HG03097 (cell line): Measurements from ENCODE around the gene KCNQ1.

Experiments
- ATAC-seq: cut with Tn5 transposase; IDR thresholded peaks from one replicate; pipeline ENCODE4 v1.9.1; 2021; ENCODE audit not compliant: unreplicated experiment, low FRiP score

The KCNQ1 gene

GRCh38 chr11:2691355-2691761 lies 246.6 kb downstream of the KCNQ1 start:
- ATAC-seq: no peak

GRCh38 chr11:2691991-2692875 lies 247.4 kb downstream of the KCNQ1 start:
- ATAC-seq: no peak

- ATAC-seq: no peak
Measured at GRCh38 chr11:2693271-2694261, 248.8 kb downstream of the KCNQ1 start.

GRCh38 chr11:2694495-2694894 lies 249.7 kb downstream of the KCNQ1 start:
- ATAC-seq: no peak

GRCh38 chr11:2694995-2695939 lies 250.5 kb downstream of the KCNQ1 start:
- no peak for ATAC-seq

- ATAC-seq: no peak
Measured at GRCh38 chr11:2696455-2696854, 251.6 kb downstream of the KCNQ1 start.

GRCh38 chr11:2697866-2698265 lies 253.1 kb downstream of the KCNQ1 start:
- no peak for ATAC-seq

- no peak for ATAC-seq
Measured at GRCh38 chr11:2698386-2699184, 253.8 kb downstream of the KCNQ1 start.

GRCh38 chr11:2699185-2699530 lies 254.3 kb downstream of the KCNQ1 start:
- no peak for ATAC-seq

GRCh38 chr11:2699531-2700414 lies 255.0 kb downstream of the KCNQ1 start, which contains the start of gene KCNQ1OT1:
Gene KCNQ1OT1 (minus strand): TSS chr11:2699994.
- peak; percentile 70 for ATAC-seq

- ATAC-seq: peak; percentile 25
Measured at GRCh38 chr11:2700415-2701211, 255.8 kb downstream of the KCNQ1 start.

- ATAC-seq: no peak
Measured at GRCh38 chr11:2701230-2701629, 256.4 kb downstream of the KCNQ1 start.

GRCh38 chr11:2701898-2702434 lies 257.2 kb downstream of the KCNQ1 start:
- no peak for ATAC-seq

- no peak for ATAC-seq
Measured at GRCh38 chr11:2702771-2703362, 258.1 kb downstream of the KCNQ1 start.

GRCh38 chr11:2703363-2704141 lies 258.7 kb downstream of the KCNQ1 start:
- ATAC-seq: no peak

- no peak for ATAC-seq
Measured at GRCh38 chr11:2704356-2704755, 259.5 kb downstream of the KCNQ1 start.
